HS-5 (cell line): ENCODE results near the gene DIP2B.

ENCODE experiments used
- DNase-seq: peaks from one replicate; pipeline ENCODE4 v3.0.0-alpha.2; 2012; ENCODE audit warnings: low read depth

The DIP2B gene

DNA sequence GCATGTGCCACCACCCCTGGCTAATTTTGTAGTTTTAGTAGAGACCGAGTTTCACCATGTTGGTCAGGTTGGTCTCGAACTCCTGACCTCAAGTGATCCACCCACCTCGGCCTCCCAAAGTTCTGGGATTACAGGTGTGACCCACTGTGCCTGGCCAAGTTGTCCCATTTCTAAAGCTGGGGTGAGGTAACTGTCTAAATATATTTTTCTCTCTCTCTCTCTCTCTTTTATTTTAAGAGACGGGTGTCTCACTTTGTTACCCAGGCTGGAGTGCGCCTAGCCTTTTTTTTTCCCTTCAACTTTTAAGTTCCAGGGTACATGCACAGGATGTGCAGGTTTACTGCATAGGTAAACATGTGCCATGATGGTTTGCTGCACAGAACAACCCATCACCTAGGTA lies 267.7 kb downstream of the DIP2B start:
- DNase-seq: no peak

DNA sequence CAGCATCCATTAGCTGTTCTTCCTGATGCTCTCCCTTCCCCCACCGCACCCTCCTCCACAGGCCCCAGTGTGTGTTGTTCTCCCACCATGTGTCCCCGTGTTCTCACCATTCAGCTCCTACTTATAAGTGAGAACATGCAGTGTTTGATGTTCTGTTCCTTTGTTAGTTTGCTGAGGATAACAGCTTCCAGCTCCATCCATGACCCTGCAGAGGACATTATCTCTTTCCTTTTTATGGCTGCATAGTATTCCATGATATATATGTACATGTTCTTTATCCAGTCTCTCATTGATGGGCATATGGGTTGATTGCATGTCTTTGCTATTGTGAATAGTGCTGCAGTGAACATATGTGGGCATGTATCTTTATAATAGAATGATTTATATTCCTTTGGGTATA lies 268.1 kb downstream of the DIP2B start:
- no peak for DNase-seq

DNA sequence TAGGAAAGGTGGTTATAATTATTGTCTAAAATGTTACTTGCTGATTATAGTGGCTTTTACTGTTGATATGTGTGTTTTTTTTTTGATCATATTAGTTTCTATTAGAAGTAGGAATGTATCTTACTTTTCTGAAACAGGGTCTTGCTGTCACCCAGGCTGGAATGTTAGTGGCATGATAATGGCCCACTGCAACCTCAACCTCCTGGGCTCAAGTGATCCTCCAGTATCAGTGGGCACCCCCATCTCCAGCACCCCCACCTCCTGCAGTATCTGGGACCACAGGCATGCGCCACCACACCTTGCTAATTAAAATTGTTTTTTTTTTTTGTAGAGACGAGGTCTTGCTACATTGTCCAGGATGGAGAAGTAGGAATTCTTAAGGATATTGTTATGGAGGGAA lies 270.5 kb downstream of the DIP2B start:
- DNase-seq: no peak

GRCh38 chr12:50776749-50777728 lies 272.3 kb downstream of the DIP2B start:
- no peak for DNase-seq

GRCh38 chr12:50778663-50779590 lies 274.1 kb downstream of the DIP2B start:
- DNase-seq: no peak

DNA sequence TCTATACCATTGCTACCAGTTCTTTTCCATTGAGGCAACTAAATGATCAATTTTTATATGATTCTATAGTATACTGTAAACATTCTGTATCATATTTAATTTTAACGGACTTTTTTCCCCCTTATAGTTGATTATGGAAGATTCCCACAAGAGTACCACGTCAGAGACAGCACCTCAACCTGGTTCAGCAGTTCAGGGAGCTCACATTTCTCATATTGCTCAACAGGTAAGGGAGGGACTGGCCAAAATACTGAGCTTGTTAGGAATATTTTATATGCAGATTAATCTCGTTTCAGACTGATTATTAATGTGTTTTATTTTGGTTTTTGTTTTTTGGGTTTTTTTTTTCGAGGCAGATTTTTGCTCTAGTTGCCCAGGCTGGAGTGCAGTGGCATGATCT lies 275.2 kb downstream of the DIP2B start:
- no peak for DNase-seq

DNA sequence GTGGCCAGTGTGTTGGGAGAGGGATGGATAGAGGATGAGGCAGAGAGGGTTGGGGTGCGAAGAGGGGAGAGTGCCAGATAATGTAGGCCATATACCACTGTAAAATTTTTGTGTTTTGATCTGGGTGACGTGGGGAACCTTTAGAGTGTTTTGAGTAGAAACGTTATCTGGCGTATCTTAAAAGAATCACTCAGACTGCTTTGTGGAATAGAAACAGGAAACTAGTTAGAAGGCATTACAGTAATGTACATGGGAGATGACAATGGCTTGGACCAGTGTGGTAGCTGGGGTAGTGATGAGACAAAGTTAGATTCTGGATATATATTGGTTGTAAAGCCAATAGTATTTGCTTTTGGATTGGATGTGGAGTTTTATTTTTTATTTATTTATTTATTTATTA lies 279.7 kb downstream of the DIP2B start:
- no peak for DNase-seq

GRCh38 chr12:50785406-50786001 lies 280.7 kb downstream of the DIP2B start:
- no peak for DNase-seq

GRCh38 chr12:50786498-50787231 lies 281.9 kb downstream of the DIP2B start:
- peak; percentile 94 for DNase-seq

DNA sequence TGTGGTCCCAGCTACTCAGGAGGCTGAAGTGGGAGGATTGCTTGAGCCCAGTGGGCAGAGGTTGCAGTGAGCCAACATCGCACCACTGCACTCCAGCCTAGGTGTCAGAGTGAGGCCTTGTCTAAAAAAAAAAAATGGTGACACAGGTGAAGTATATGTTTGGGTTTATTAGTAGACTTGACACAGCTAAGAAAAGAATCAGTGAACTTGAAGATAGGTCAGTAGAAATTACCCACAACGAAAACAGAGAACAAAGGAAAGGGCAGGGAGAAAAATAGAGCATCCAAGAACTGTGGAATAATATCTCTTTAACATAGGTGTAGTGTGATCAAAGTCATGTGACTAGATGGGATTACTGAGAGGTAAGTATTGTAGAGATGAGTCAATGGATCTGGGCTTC lies 282.8 kb downstream of the DIP2B start:
- DNase-seq: no peak

GRCh38 chr12:50788561-50788960 lies 283.8 kb downstream of the DIP2B start:
- DNase-seq: peak; percentile 94

- no peak for DNase-seq
These were observed 285.3 kb downstream of the DIP2B start for GRCh38 chr12:50790081-50790480.
